OCI-LY7 (cell line): ENCODE measurements around the gene LIPT2. TPM values are rescaled to one million over a fixed set of nuclear protein-coding genes. Genes with fewer than 3 reads are reported as not detected.

ENCODE experiments used
- BruUV-seq: library from RNA; stranded (reverse); fragments of 400-500 nt; replicated peaks from 2 replicates; lab custom pipeline; 2021; lab: Mats Ljungman, UMichigan
- CTCF ChIA-PET: fragments of 300-600 bp; sonication (Branson Sonifier 250); formaldehyde crosslinking; loops from one replicate; lab custom pipeline; 2022; ENCODE audit warnings: antibody characterized with exemption; ENCODE audit not compliant: unreplicated experiment; lab: Charles Lee
- POLR2A ChIA-PET: fragments of 300-600 bp; sonication (Branson Sonifier 250); formaldehyde crosslinking; loops from one replicate; lab custom pipeline; 2022; ENCODE audit warnings: antibody characterized with exemption; lab: Charles Lee
- DNase-seq: peaks from one replicate; pipeline ENCODE4 v3.0.0-alpha.2; 2015; ENCODE audit warnings: low spot score
- H2AFZ ChIP-seq: fragments of 200-600 bp; sonication (generic), shearing (Covaris generic); 2 replicates; pipeline ENCODE4 v1.6.1; 2014; ENCODE audit warnings: mild to moderate bottlenecking, antibody characterized with exemption, low read length, moderate library complexity
- H3K27ac ChIP-seq: fragments of 200-600 bp; sonication (generic); 2 replicates; pipeline ENCODE4 v1.5.1; 2014; ENCODE audit warnings: mixed run types, low read depth, mild to moderate bottlenecking, moderate library complexity, low read length, inconsistent platforms; ENCODE audit not compliant: poor library complexity, severe bottlenecking
- H3K36me3 ChIP-seq: fragments of 200-600 bp; sonication (generic); 2 replicates; pipeline ENCODE4 v1.6.1; 2014; ENCODE audit warnings: mild to moderate bottlenecking, antibody characterized with exemption, low read length, moderate library complexity, mixed read lengths; ENCODE audit not compliant: insufficient read depth
- H3K4me1 ChIP-seq: fragments of 200-600 bp; sonication (generic); 2 replicates; pipeline ENCODE4 v1.5.1; 2014; ENCODE audit warnings: mild to moderate bottlenecking, low read length; ENCODE audit not compliant: insufficient read depth, poor library complexity, severe bottlenecking
- H3K4me2 ChIP-seq: fragments of 200-600 bp; sonication (generic); 2 replicates; pipeline ENCODE4 v1.6.1; 2014; ENCODE audit warnings: mild to moderate bottlenecking, low read length
- H3K4me3 ChIP-seq: fragments of 200-600 bp; sonication (generic); 2 replicates; pipeline ENCODE4 v1.5.1; 2014; ENCODE audit warnings: mild to moderate bottlenecking, low read depth, low read length; ENCODE audit not compliant: poor library complexity, severe bottlenecking
- H3K79me2 ChIP-seq: fragments of 200-600 bp; sonication (generic); 2 replicates; pipeline ENCODE4 v1.6.1; 2016; ENCODE audit warnings: low read depth, mild to moderate bottlenecking, low read length, moderate library complexity, mixed read lengths; ENCODE audit not compliant: insufficient read depth
- H3K9me2 ChIP-seq: fragments of 200-600 bp; sonication (generic); 2 replicates; pipeline ENCODE4 v1.6.1; 2016; ENCODE audit warnings: mild to moderate bottlenecking, low read length, mixed read lengths; ENCODE audit not compliant: insufficient read depth
- H3K9me3 ChIP-seq: fragments of 200-600 bp; sonication (generic); 2 replicates; pipeline ENCODE4 v1.6.1; 2014; ENCODE audit warnings: mild to moderate bottlenecking, mixed run types, low read length, mixed read lengths
- H4K20me1 ChIP-seq: fragments of 200-600 bp; sonication (generic); 2 replicates; pipeline ENCODE4 v1.6.1; 2014; ENCODE audit warnings: mild to moderate bottlenecking, antibody characterized with exemption, low read length, moderate library complexity, mixed read lengths; ENCODE audit not compliant: insufficient read depth
- CTCF ChIP-seq: fragments of 200-600 bp; sonication (generic); conservative IDR thresholded peaks from 2 replicates; pipeline ENCODE4 v1.5.1; 2014; ENCODE audit warnings: mild to moderate bottlenecking, antibody characterized with exemption, low read length, moderate library complexity, mixed read lengths
- EZH2phosphoT487 ChIP-seq: fragments of 200-600 bp; sonication (generic); IDR thresholded peaks from 2 replicates; pipeline ENCODE4 v1.6.1; 2018; ENCODE audit warnings: low read depth, borderline replicate concordance, mild to moderate bottlenecking, mixed run types, antibody characterized with exemption, low read length, moderate library complexity, mixed read lengths
- intact Hi-C: fragments of 100-400 bp; cut with micrococcal nuclease; formaldehyde crosslinking; loops from one replicate; pipeline ENCODE4 v1.10.0; 2022; ENCODE audit not compliant: unreplicated experiment
- total RNA-seq, 2 experiments: library from RNA; depleted of rRNA in 1 of 2; stranded (reverse); fragments of >200 nt in 1 of 2; shearing (Covaris generic) in 1 of 2; gene quantifications; 2 replicates each; pipeline ENCODE4 v1.2.3, GENCODE V29; 2014 to 2022

Gene LIPT2
- total RNA-seq, 2 experiments from 2014 or later = 10.9 to 14.3 TPM

GRCh38 chr11:74493791-74494630, 487 bp upstream of the LIPT2 start:
- no peak for TF ChIP-seq CTCF
- TF ChIP-seq EZH2phosphoT487 = no peak
- Histone ChIP-seq H3K27ac (peak overlapping the region; percentile 90), H4K20me1 (no peaks in the 10 kb centered on the region), H3K36me3 (0 out of 2 replicates have a peak, but pooled peaks cover 7% of the 10 kb centered on the region), H3K4me1 (peaks cover 17% of the 10 kb centered on the region), H3K9me2 (no peaks in the 10 kb centered on the region), H2AFZ (peak overlapping the region; percentile 84), H3K79me2 (no peaks in the 10 kb centered on the region), H3K4me2 (peak overlapping the region; percentile 81), H3K9me3 (peaks cover 6% of the 10 kb centered on the region; the same call in 1 of the 2 replicates), H3K4me3 (peak overlapping the region; percentile 83)
- no peak for DNase-seq
- ChIA-PET POLR2A (interaction anchor here (0.6 to 2.7 kb wide), 9 partner anchors 8 to 1239 kb away, joined by 3 to 11 read pairs (median 3); no protein-coding TSS in a partner anchor), CTCF (interaction anchor here (1.3 kb wide), 1 partner anchor 44 kb away, joined by 5 read pairs; no protein-coding TSS in a partner anchor)
- intact Hi-C loops = loop anchor here (1.0 to 5.0 kb wide), 2 partner anchors 254 to 512 kb away; partner anchors contain the start of genes RNF169 and UCP2
- BruUV-seq = TSS peak; percentile 70

GRCh38 chr11:74492084-74492483, 1.4 kb downstream of the LIPT2 start:
- intact Hi-C loops = loop anchor here (5.0 kb wide), 1 partner anchor 510 kb away; the partner anchor contains the start of gene UCP2
- H3K4me2 ChIP-seq = peak overlapping the region; percentile 58
- TF ChIP-seq EZH2phosphoT487 (no peak), CTCF (no peak)
- H3K27ac ChIP-seq = peak overlapping the region; percentile 90
- H3K9me2 ChIP-seq = no peaks in the 10 kb centered on the region
- H2AFZ ChIP-seq = peak overlapping the region; percentile 27; the same call in 1 of the 2 replicates
- no peak for DNase-seq
- CTCF ChIA-PET = no interaction called here
- H3K36me3 ChIP-seq = 0 out of 2 replicates have a peak, but pooled peaks cover 7% of the 10 kb centered on the region
- peaks cover 17% of the 10 kb centered on the region for H3K4me1 ChIP-seq
- no peaks in the 10 kb centered on the region for H4K20me1 ChIP-seq
- H3K9me3 ChIP-seq = peaks cover 6% of the 10 kb centered on the region; the same call in 1 of the 2 replicates
- no peaks in the 10 kb centered on the region for H3K79me2 ChIP-seq
- POLR2A ChIA-PET = interaction anchor here (1.2 kb wide), 1 partner anchor 100 kb away, joined by 4 read pairs; the partner anchor contains the start of gene POLD3
- BruUV-seq = no TSS peak
- peak overlapping the region; percentile 83 for H3K4me3 ChIP-seq
